Gastroesophageal sphincter (tissue), 4 donors: ENCODE data around the gene PLPPR3. TPM values are rescaled to one million over a fixed set of nuclear protein-coding genes. Genes with fewer than 3 reads are reported as not detected.

Experiments
- ATAC-seq: fragments of 150-250 bp; one replicate; pipeline ENCODE4 v1.9.1; 2016; ENCODE audit warnings: mild to moderate bottlenecking, moderate library complexity
- H3K27ac ChIP-seq, 4 donors: fragments of 200-600 bp; sonication (generic) in 3 of 4; 1 replicate in 3 of 4; 2 replicates in 1 of 4; pipeline ENCODE4 v1.5.1; 2016 to 2019
- H3K27me3 ChIP-seq: fragments of 200-600 bp; sonication (generic); one replicate; pipeline ENCODE4 v1.5.1; 2019
- H3K36me3 ChIP-seq, 2 donors: fragments of 200-600 bp; sonication (generic); one replicate each; pipeline ENCODE4 v1.5.1; 2019; ENCODE audit warnings: control low read depth in 1 of 2
- H3K4me1 ChIP-seq, 3 donors: fragments of 200-600 bp; sonication (generic); 1 replicate in 2 of 3; 2 replicates in 1 of 3; pipeline ENCODE4 v1.5.1; 2016 to 2019; ENCODE audit warnings: control low read depth in 2 of 3
- H3K4me3 ChIP-seq, 2 donors: fragments of 200-600 bp; sonication (generic); one replicate each; pipeline ENCODE4 v1.5.1; 2019; ENCODE audit warnings: mild to moderate bottlenecking in 1 of 2, moderate library complexity in 1 of 2
- H3K9me3 ChIP-seq, 3 donors: fragments of 200-600 bp; sonication (generic); one replicate each; pipeline ENCODE4 v1.5.1; 2017 to 2019; ENCODE audit warnings: control low read depth in 2 of 3
- EP300 ChIP-seq: sonication (generic); formaldehyde crosslinking; IDR thresholded peaks from one replicate; pipeline ENCODE4 v1.6.1; 2017; ENCODE audit warnings: antibody characterized with exemption, mild to moderate bottlenecking
- POLR2A ChIP-seq, 2 donors: fragments of 450-650 bp; IDR thresholded peaks; one replicate each; pipeline ENCODE4 v1.6.1; 2017; ENCODE audit warnings: antibody characterized with exemption in 2 of 2, mild to moderate bottlenecking in 2 of 2, moderate library complexity in 1 of 2
- POLR2AphosphoS5 ChIP-seq: sonication (generic); formaldehyde crosslinking; IDR thresholded peaks from one replicate; pipeline ENCODE4 v1.6.1; 2017; ENCODE audit warnings: antibody characterized with exemption
- WGBS, 2 donors: methylation state at CpG; one replicate each; pipeline ENCODE4 v1.1.5; 2018; ENCODE audit warnings: low coverage in 1 of 2; 5-methylcytosine and 5-hydroxymethylcytosine counted together
- total RNA-seq, 4 donors: library from RNA; depleted of rRNA; stranded (reverse); fragments of >200 nt; gene quantifications; one replicate each; pipeline ENCODE4 v1.1.0, GENCODE V29; 2016
- TF ChIP-seq, protein P1 (sequence below), 4 experiments: fragments of 200-600 bp in 2 of 4; fragments of 450-650 bp in 2 of 4; sonication (generic) in 1 of 4; IDR thresholded peaks; one replicate each; pipeline ENCODE4 v1.5.1; 2017 to 2019; ENCODE audit warnings: antibody characterized with exemption in 4 of 4, mild to moderate bottlenecking in 2 of 4, moderate library complexity in 2 of 4

Gene PLPPR3
- total RNA-seq, 4 donors from 2014 or later: not detected

GRCh38 chr19:816500-816857 is 5.3 kb downstream of the PLPPR3 start:
- Histone ChIP-seq H3K36me3 (peaks cover 0 to 22% of the 10 kb centered on the region in 2 donors), H3K4me3 (no peak overlapping the region), H3K4me1 (peaks cover 0 to 5% (median 4%) of the 10 kb centered on the region in 3 donors), H3K27me3 (peaks cover 8% of the 10 kb centered on the region), H3K27ac (no peak overlapping the region), H3K9me3 (no peaks in the 10 kb centered on the region)
- WGBS, 2 donors: 93 to 95% methylated on average over 2 of the region's 2 CpGs
- no peak for TF ChIP-seq POLR2AphosphoS5
- TF ChIP-seq, protein P1, sequence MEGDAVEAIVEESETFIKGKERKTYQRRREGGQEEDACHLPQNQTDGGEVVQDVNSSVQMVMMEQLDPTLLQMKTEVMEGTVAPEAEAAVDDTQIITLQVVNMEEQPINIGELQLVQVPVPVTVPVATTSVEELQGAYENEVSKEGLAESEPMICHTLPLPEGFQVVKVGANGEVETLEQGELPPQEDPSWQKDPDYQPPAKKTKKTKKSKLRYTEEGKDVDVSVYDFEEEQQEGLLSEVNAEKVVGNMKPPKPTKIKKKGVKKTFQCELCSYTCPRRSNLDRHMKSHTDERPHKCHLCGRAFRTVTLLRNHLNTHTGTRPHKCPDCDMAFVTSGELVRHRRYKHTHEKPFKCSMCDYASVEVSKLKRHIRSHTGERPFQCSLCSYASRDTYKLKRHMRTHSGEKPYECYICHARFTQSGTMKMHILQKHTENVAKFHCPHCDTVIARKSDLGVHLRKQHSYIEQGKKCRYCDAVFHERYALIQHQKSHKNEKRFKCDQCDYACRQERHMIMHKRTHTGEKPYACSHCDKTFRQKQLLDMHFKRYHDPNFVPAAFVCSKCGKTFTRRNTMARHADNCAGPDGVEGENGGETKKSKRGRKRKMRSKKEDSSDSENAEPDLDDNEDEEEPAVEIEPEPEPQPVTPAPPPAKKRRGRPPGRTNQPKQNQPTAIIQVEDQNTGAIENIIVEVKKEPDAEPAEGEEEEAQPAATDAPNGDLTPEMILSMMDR (IDR thresholded peaks at IDR 0.05): no peak
- no peak for TF ChIP-seq EP300
- TF ChIP-seq POLR2A (IDR thresholded peaks at IDR 0.05): no peak
- no peak for ATAC-seq

- H3K36me3 ChIP-seq: peaks cover 2 to 28% of the 10 kb centered on the region in 2 donors
- no peak for ATAC-seq
- H3K9me3 ChIP-seq: no peaks in the 10 kb centered on the region
- H3K4me3 ChIP-seq: no peak overlapping the region
- WGBS, 2 donors: 93 to 94% methylated on average over 5 to 10 of the region's 13 CpGs
- TF ChIP-seq POLR2AphosphoS5: no peak
- TF ChIP-seq EP300: no peak
- TF ChIP-seq, protein P1 (IDR thresholded peaks at IDR 0.05): no peak
- no peak for TF ChIP-seq POLR2A (IDR thresholded peaks at IDR 0.05)
- no peak overlapping the region for H3K27ac ChIP-seq
- H3K4me1 ChIP-seq: no peaks in the 10 kb centered on the region
- peaks cover 3% of the 10 kb centered on the region for H3K27me3 ChIP-seq
Measured at GRCh38 chr19:815775-816499, 5.8 kb downstream of the PLPPR3 start.

DNA sequence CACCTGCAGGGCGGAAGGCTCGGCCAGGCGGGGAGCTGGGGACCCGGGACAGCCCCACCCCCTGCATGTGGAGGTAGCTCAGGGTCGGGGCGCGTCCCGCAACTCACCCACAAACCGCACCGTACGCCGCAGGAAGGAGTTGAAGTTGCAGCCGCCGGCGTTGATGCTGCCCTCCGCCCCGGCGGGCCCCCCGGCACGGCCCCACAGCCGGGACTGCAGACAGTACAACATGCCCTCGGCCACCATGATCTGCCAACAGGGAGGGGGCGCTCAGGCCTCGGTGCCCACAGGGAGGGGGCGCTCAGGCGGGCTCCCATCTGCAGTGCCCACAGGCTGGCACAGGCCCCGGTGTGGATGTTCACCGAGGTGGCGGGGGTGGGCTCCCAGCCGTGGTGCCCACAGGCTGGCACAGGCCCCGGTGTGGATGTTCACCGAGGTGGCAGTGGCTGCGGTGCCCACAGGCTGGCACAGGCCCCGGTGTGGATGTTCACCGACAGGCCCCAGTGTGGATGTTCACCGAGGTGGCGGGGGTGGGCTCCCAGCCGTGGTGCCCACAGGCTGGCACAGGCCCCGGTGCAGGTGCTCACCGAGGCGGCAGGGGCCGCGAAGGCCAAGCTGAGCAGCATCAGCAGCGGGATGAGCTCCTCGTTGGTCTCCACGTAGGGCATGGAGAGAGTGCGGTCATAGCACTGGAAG is 6.5 kb downstream of the PLPPR3 start:
- TF ChIP-seq POLR2AphosphoS5 (no peak), POLR2A (IDR thresholded peaks at IDR 0.05) (no peak), EP300 (no peak)
- TF ChIP-seq, protein P1 (IDR thresholded peaks at IDR 0.05): no peak
- Histone ChIP-seq H3K4me3 (no peak overlapping the region), H3K27me3 (no peaks in the 10 kb centered on the region), H3K27ac (no peak overlapping the region), H3K9me3 (no peaks in the 10 kb centered on the region), H3K4me1 (no peaks in the 10 kb centered on the region), H3K36me3 (peaks cover 4 to 35% of the 10 kb centered on the region in 2 donors)
- 80% methylated on average over 4 of the region's 47 CpGs; no CpG with 5 or more reads in 1 of the 2 donors for WGBS, 2 donors
- no peak for ATAC-seq

DNA sequence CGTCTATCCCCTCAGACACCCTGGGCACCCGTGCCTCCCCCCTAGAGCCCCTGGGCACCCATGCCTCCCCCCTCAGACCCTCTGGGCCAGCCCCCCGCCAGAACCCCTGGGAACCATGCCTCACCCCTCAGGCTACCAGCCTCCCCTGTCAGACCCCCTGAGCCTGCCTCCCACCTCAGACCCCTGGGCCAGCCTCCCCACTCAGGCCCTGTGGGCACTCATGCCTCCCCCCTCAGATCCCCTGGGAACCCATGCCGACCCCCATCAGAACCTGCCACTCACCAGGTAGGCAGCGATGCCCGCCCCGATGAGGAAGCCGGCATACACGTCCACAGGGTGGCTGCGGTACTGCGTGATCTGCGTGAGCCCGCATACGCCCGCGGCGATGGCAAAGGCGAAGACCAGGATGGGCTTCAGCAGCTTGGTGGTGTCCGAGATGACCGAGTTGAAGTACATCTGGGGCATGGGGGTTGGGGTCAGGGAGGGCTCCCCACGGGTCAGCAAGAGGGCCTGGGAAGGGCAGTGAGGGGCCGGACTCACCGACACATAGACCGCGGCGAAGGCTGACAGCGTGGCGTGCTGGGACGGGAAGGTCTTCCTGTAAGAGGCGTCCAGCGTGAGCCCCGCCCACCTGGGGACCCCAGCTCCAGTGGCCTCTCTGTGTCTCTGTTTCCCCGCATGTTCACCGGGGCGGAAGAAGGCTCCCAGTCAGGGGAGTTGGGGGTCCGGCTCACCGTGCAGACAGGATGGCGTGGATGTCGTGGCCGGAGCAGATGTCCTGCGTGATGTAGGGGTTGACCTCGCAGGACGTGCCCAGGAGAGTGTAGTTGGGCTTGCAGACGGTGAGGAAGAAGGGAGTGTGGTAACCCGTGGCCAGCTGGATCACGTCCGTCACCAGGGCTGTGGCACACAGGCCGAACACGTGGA is 7.3 kb downstream of the PLPPR3 start:
- no peaks in the 10 kb centered on the region for H3K27me3 ChIP-seq
- 80 to 90% methylated on average over 16 to 18 of the region's 49 CpGs for WGBS, 2 donors
- no peak overlapping the region for H3K27ac ChIP-seq
- TF ChIP-seq EP300 (no peak), POLR2A (IDR thresholded peaks at IDR 0.05) (peak in 1 of 2 donors; percentile 7)
- no peaks in the 10 kb centered on the region for H3K4me1 ChIP-seq
- H3K4me3 ChIP-seq: no peak overlapping the region
- H3K36me3 ChIP-seq: peaks cover 4 to 43% of the 10 kb centered on the region in 2 donors
- no peak for ATAC-seq
- H3K9me3 ChIP-seq: no peaks in the 10 kb centered on the region
